Mucosa of stomach (tissue), 1 donor: Measurements from ENCODE around the gene MEMO1.
"Not testable (repeated sequence)": the region's sequence is repeated elsewhere in the genome, so short reads cannot be mapped to it uniquely, and the experiment has no call there.

Experiments
- H3K27me3 ChIP-seq: one replicate; pipeline ENCODE4 v1.7.0; 2013; ENCODE audit warnings: mild to moderate bottlenecking, low read length; ENCODE audit not compliant: control insufficient read depth, insufficient read depth
- H3K36me3 ChIP-seq: one replicate; pipeline ENCODE4 v1.7.0; 2013; ENCODE audit warnings: low read length; ENCODE audit not compliant: control insufficient read depth, insufficient read depth
- H3K4me1 ChIP-seq: one replicate; pipeline ENCODE4 v1.7.0; 2013; ENCODE audit warnings: mild to moderate bottlenecking, low read length; ENCODE audit not compliant: control insufficient read depth, insufficient read depth
- H3K4me3 ChIP-seq: one replicate; pipeline ENCODE4 v1.7.0; 2013; ENCODE audit warnings: low read length
- H3K9ac ChIP-seq: one replicate; pipeline ENCODE4 v1.7.0; 2013; ENCODE audit warnings: mild to moderate bottlenecking, low read length, moderate library complexity
- H3K9me3 ChIP-seq: one replicate; pipeline ENCODE4 v1.7.0; 2013; ENCODE audit warnings: mild to moderate bottlenecking, low read length, moderate library complexity; ENCODE audit not compliant: control insufficient read depth
- donor health status: Pancreatic carcinoma.

Gene MEMO1

GRCh38 chr2:31967790-31968189, 43.0 kb downstream of the MEMO1 start:
- no peak overlapping the region for H3K9ac ChIP-seq
- H3K27me3 ChIP-seq, result no peaks in the 10 kb centered on the region
- H3K9me3 ChIP-seq, result no peaks in the 10 kb centered on the region
- H3K4me3 ChIP-seq, result no peak overlapping the region
- H3K36me3 ChIP-seq, result no peaks in the 10 kb centered on the region
- H3K4me1 ChIP-seq, result peaks cover 3% of the 10 kb centered on the region

GRCh38 chr2:31966402-31966801, 44.4 kb downstream of the MEMO1 start:
- not testable (repeated sequence) for H3K4me3 ChIP-seq, H3K27me3 ChIP-seq, H3K4me1 ChIP-seq, H3K36me3 ChIP-seq, H3K9me3 ChIP-seq, H3K9ac ChIP-seq

GRCh38 chr2:31965094-31965493, 45.7 kb downstream of the MEMO1 start:
- H3K4me3 ChIP-seq, result no peak overlapping the region
- no peak overlapping the region for H3K9ac ChIP-seq
- no peaks in the 10 kb centered on the region for H3K27me3 ChIP-seq
- H3K36me3 ChIP-seq, result no peaks in the 10 kb centered on the region
- peaks cover 3% of the 10 kb centered on the region for H3K4me1 ChIP-seq
- no peaks in the 10 kb centered on the region for H3K9me3 ChIP-seq

GRCh38 chr2:31962757-31963361, 47.9 kb downstream of the MEMO1 start:
- H3K36me3 ChIP-seq, result no peaks in the 10 kb centered on the region
- no peaks in the 10 kb centered on the region for H3K27me3 ChIP-seq
- peaks cover 3% of the 10 kb centered on the region for H3K4me1 ChIP-seq
- no peaks in the 10 kb centered on the region for H3K9me3 ChIP-seq
- no peak overlapping the region for H3K4me3 ChIP-seq
- H3K9ac ChIP-seq, result no peak overlapping the region

- H3K36me3 ChIP-seq, result no peaks in the 10 kb centered on the region
- H3K9ac ChIP-seq, result no peak overlapping the region
- no peaks in the 10 kb centered on the region for H3K9me3 ChIP-seq
- H3K27me3 ChIP-seq, result no peaks in the 10 kb centered on the region
- no peak overlapping the region for H3K4me3 ChIP-seq
- no peaks in the 10 kb centered on the region for H3K4me1 ChIP-seq
These were observed 52.6 kb downstream of the MEMO1 start for GRCh38 chr2:31958140-31958717.

- H3K27me3 ChIP-seq, result no peaks in the 10 kb centered on the region
- H3K4me3 ChIP-seq, result no peak overlapping the region
- no peak overlapping the region for H3K9ac ChIP-seq
- H3K9me3 ChIP-seq, result no peaks in the 10 kb centered on the region
- no peaks in the 10 kb centered on the region for H3K36me3 ChIP-seq
- H3K4me1 ChIP-seq, result no peaks in the 10 kb centered on the region
These were observed 53.3 kb downstream of the MEMO1 start for GRCh38 chr2:31957354-31958139.

GRCh38 chr2:31956934-31957333, 53.9 kb downstream of the MEMO1 start:
- not testable (repeated sequence) for H3K4me1 ChIP-seq, H3K9ac ChIP-seq, H3K36me3 ChIP-seq, H3K4me3 ChIP-seq, H3K27me3 ChIP-seq, H3K9me3 ChIP-seq

GRCh38 chr2:31956312-31956711, 54.5 kb downstream of the MEMO1 start:
- no peaks in the 10 kb centered on the region for H3K36me3 ChIP-seq
- H3K9ac ChIP-seq, result no peak overlapping the region
- no peak overlapping the region for H3K4me3 ChIP-seq
- H3K27me3 ChIP-seq, result no peaks in the 10 kb centered on the region
- H3K9me3 ChIP-seq, result no peaks in the 10 kb centered on the region
- no peaks in the 10 kb centered on the region for H3K4me1 ChIP-seq

GRCh38 chr2:31953095-31953494, 57.7 kb downstream of the MEMO1 start:
- not testable (repeated sequence) for H3K9me3 ChIP-seq, H3K36me3 ChIP-seq, H3K9ac ChIP-seq, H3K4me3 ChIP-seq, H3K27me3 ChIP-seq, H3K4me1 ChIP-seq

- Histone ChIP-seq H3K36me3 (no peaks in the 10 kb centered on the region), H3K4me3 (no peak overlapping the region), H3K9ac (no peak overlapping the region), H3K4me1 (no peaks in the 10 kb centered on the region), H3K9me3 (no peaks in the 10 kb centered on the region), H3K27me3 (no peaks in the 10 kb centered on the region)
These were observed 59.8 kb downstream of the MEMO1 start for GRCh38 chr2:31950946-31951562.

GRCh38 chr2:31947871-31948270, 62.9 kb downstream of the MEMO1 start:
- Histone ChIP-seq H3K36me3 (no peaks in the 10 kb centered on the region), H3K9me3 (no peaks in the 10 kb centered on the region), H3K27me3 (no peaks in the 10 kb centered on the region), H3K9ac (no peak overlapping the region), H3K4me1 (no peaks in the 10 kb centered on the region), H3K4me3 (no peak overlapping the region)

- Histone ChIP-seq H3K4me1 (no peaks in the 10 kb centered on the region), H3K9me3 (no peaks in the 10 kb centered on the region), H3K4me3 (no peak overlapping the region), H3K36me3 (no peaks in the 10 kb centered on the region), H3K9ac (no peak overlapping the region), H3K27me3 (no peaks in the 10 kb centered on the region)
These were observed 64.0 kb downstream of the MEMO1 start for GRCh38 chr2:31946838-31947237.
